SU-DHL-6 (cell line): ENCODE data around the gene SMKR1.

ENCODE experiments used
- CTCF ChIP-seq: fragments of 200-600 bp; sonication (generic); IDR thresholded peaks from one replicate; pipeline ENCODE4 v1.5.1; 2017; ENCODE audit warnings: antibody characterized with exemption, mild to moderate bottlenecking, low read length, moderate library complexity; ENCODE audit not compliant: insufficient read depth, poor library complexity, severe bottlenecking
- EZH2phosphoT487 ChIP-seq: fragments of 200-600 bp; sonication (generic), shearing (Covaris generic); conservative IDR thresholded peaks from 2 replicates; pipeline ENCODE4 v1.6.1; 2018; ENCODE audit warnings: mild to moderate bottlenecking, antibody characterized with exemption, low read length, moderate library complexity, mixed read lengths

- TF ChIP-seq CTCF (no peak), EZH2phosphoT487 (no peak)
Observed at GRCh38 chr7:129550693-129551360, 48.5 kb downstream of the SMKR1 start.
